GM18502 (cell line): ENCODE results near the gene ZBTB20.
"Not testable (repeated sequence)": the region's sequence is repeated elsewhere in the genome, so short reads cannot be mapped to it uniquely, and the experiment has no call there.

ENCODE experiments used
- ATAC-seq: cut with Tn5 transposase; IDR thresholded peaks from one replicate; pipeline ENCODE4 v1.9.1; 2021; ENCODE audit warnings: mild to moderate bottlenecking; ENCODE audit not compliant: unreplicated experiment, poor library complexity

The ZBTB20 gene

DNA sequence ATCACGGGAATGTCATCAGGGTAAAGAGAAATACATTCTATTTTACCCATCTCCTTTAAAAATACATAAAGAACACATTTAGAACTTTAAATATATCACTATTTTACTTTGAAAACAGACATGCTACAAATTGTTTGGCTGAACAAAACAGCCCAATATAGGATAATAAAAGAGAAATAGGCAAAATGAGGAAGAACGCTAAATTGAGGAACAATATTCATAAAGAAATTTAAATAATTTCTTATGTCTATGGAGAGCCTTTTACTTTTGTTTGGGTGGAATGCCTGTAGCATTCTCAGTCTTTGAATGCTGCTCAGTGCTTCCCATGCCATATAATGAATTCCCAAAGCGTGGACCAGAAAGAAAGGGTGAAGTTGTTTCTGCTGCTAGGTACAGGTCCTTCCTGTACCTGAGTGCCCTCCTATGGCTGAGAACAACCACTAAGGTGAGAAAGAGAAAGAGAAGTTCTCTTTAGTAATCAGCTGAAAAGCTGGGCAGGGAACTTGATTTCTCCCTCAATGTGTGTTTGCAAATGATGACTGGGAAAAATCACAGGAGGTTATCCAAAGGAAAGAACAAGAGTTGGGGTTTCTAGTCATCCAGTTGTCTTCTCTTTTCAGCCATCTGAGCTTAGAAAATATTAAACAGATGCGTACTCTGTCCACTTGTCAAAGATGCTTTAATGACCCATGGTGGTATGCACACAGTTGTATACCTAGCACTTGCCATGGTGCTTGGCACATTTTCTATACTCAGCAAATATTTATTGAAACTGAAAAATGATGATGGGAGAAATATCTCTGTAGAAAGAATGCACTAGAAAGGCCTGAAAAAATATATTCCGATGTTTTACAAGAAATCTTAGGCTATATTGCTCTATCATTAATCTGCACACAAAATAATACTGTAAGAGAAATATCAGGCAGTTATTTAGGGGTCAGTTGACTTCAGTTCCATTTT is 448.7 kb downstream of the ZBTB20 start:
- no peak for ATAC-seq

DNA sequence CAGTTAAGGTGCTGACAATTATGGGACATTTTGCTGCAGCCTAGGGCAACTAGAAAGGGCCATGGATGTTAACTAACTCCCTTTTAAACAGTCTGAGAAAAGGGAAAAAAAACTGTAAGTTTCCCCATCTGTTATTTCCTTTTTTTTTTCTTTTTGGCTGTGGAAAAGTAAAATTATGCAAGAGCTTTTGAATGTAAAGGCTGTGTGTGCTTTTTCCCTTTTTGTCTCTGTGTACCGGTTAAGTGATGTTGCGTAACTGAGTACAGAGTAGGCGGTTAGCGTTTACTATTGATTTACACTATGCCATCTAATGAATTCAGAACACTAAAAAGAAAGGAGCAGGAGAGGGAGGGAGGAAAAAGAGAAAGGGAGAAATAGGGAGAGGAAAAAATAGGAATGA is 449.7 kb downstream of the ZBTB20 start:
- ATAC-seq, result no peak

DNA sequence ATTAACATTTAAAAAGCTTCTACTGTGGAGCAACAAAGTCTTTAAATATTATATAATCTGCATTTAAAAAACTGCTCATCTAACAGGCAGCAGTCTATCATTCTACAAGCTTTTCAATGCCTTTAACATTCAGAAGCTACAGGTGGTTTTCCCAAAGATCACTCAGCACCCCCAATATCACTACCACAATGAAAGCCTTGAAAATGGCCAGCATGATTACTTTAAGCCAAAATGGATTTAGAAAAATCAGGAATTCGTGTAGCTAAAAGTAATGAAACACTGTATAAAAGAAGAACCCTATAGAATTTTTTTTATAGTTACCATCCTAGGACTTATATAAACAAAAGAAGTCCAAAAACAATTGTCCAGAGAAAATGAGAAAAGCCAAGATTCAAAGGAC is 452.8 kb downstream of the ZBTB20 start:
- ATAC-seq, result no peak

DNA sequence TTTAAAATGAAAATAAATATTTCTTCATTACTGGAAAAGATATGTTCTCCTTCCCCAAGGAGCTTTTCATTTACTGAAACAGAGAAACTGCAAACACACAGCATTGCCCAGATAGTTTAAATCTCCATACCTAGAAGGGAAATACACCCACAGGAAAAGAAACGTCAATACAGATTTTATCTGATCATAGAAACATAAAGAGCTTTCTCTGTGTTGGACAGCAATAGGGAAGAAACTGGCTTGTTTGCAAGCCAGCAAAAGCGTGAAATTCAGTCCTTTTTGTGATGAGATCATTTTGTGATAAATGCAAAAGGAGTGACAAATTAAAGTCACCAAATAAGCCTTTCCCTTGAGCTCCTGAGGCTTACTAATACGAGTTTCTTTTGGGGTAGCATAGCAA is 455.2 kb downstream of the ZBTB20 start:
- ATAC-seq, result no peak

DNA sequence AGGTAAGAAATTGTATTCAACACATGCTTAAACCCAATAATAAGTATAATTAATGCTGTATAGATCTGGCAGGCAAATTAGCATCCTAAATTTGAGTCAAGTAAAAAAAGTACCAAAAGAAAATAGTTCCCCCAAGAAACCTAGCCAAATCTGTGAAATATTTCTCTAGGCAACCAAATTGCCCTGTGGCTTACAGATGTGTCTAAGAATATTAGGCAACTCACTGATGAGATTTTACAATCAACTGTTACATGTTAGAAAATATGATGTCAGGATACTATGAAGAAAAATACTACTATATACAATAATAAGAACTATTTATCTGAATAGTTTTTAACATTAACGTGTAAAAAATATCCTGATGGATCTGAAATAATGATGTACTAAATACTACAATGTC is 456.2 kb downstream of the ZBTB20 start:
- ATAC-seq, result no peak

DNA sequence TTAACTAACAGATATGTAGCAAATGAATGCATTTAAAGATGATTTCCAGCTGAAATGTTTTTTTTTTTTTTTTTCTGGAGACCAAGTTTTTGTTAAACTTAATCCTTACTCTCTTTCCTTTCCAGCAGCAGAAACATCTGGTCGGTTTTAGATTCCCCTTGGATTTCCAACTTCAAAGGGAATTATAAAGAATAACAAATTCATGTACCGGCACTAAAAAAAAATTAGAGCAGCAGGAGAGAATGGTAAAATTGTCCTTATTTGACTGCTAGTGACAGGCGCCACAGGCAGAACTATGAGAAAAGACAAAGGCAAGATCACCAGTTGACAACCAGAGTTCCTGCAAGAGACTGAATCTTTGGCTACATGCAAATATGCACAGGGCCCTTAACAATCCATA is 459.9 kb downstream of the ZBTB20 start:
- no peak for ATAC-seq

DNA sequence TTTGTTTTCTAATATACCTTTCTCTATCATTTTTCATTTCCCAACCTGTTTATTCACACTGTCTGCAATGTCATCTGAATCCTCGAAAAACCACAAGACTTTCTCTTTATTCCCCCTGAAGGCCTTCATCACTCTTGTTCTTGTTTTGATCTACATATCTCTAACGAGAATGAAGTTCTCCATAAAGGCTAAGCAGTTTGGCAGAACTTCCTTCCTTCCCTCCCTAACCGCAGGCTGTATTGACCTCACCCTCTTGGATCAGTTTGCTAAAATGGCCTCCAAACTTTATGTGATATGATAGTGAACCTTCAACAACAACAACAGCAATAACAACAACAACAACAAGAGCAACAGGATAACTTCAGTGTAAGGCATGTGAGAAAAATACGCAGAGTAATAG is 460.5 kb downstream of the ZBTB20 start:
- ATAC-seq, result no peak

DNA sequence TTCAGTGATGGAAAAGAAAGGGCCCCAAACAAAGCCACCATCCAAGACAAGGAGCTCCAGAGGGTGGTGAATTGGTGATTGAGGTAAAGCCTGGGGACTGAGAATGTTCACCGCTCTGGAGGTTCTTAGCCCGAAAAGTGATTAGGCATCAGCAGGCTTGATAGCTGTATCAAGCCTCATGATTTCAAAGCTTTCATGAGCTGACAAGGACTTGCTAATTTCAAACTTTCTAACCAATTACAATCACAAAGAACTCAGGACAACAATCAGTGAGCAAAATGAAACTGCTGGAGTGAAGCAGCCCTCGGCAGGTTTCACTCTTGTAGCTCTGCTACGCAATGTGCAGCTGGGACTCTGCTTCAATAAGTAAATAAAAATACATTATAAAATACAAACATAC is 461.9 kb downstream of the ZBTB20 start:
- ATAC-seq, result no peak

DNA sequence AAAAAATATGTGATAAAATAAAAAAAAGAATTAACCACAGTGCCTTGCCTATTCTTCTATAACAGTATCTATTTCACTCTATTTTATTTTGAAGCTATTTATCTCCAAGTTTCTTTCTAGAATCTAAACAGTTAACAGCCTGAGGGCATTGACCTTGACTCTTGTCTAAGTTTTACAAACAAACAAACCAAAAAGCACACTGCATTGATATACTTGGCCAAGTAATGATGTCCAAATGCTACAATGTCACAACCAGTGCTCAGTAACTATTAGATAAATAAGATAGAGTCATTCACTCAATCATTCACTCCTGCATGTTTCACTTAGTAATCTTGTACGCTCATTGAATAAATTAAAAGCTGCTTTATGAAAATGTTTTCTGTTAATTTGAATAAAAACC is 466.8 kb downstream of the ZBTB20 start:
- ATAC-seq, result no peak

DNA sequence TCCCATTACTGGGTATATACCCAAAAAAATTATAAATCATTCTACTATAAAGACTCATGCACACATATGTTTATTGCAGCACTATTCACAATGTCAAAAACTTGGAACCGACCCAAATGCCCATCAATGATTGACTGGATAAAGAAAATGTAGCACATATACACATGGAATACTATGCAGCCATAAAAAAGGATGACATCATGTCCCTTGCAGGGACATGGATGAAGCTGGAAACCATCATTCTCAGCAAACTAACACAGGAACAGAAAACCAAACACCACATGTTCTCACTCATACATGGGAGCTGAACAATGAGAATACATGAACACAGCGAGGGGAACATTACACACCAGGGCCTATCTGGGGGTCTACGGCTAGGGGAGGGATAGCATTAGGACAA is 467.3 kb downstream of the ZBTB20 start:
- ATAC-seq, result not testable (repeated sequence)

DNA sequence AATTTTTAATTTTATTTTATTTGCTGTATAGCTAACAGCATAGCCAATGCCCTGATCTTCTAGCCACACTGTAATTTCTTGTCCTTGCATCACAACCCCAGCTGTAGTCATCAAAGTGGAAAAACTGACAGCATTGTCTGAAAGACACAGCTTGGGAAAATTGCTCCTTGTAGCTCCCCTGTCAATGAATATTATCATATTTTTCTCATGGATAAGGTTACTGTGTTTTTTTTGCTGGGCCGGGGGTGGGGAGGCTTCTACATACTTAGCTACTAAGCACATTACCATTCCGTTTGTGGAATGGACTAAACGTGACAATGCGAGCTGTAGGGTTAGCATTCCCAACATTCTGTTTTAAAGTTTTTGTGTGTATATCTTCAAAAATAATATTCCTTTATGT is 472.0 kb downstream of the ZBTB20 start:
- ATAC-seq, result no peak

DNA sequence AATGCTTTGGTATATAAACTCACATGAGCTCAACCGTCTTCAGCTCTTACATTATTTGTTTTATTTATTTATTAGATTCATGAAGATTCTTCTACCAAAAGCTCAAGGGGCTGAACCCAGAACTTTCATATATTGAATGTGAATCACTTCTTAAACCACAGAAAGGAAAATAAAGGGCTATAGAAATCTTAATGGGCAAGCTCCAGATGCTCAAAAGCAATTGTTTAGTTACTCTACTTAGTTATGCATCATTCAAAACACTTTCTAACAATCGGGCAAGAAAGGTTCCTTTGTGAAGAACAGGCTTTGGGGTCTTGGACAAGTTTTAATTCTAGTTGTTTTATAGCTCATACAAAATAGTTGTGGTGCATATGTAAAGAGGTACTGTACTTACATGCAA is 473.1 kb downstream of the ZBTB20 start:
- no peak for ATAC-seq

DNA sequence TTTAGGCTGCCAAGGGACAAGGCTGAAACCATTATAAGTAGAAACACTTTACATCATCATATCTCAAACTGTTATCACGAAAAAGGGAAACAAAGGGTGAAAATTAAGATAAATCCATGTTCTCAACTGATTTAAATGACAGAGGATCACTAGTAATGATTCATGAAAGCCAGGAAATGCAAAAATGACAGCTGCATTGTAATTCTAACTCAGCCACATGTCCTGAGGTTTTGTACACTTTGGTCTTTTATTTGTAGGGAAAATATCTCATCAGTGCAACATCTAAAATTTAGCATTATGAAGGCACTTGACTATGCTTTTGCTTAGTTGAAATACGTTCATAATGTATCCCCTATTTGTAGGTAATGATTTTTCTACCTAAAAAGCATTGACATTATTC is 473.6 kb downstream of the ZBTB20 start:
- ATAC-seq, result no peak

DNA sequence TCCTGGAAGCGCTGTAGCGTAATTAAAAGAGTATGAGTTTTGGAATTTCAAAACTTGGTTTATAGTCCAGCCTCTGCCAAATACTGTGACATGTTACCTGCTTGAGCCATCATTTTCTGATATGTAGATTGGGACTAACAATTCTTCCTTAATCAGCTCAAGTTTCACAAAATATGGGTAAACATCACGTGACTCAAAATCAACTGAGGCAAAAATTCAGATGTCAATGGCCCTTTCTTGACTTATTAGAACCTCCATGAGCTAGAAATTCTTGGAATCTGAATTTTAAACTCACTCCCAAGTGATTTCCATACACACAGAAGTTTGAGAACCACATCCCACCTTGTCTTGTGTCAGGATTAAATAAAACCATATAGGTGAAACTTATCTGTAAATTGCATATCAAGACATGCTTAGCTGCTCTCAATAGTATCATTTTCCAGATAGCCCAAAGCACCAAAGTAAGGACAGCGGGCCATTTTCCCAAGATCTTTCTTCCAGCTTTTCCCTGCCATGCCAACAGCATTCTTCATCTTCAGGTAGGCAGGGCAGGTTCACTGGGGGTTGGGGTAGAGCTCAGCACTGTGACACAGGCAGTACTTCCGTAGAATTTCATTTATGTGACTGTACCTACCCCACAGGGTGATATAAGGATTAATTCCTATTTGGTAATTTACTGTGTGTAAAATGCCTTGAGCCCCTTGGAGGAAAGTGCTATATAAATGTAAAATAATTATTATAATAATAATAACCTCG is 474.2 kb downstream of the ZBTB20 start:
- ATAC-seq, result no peak

DNA sequence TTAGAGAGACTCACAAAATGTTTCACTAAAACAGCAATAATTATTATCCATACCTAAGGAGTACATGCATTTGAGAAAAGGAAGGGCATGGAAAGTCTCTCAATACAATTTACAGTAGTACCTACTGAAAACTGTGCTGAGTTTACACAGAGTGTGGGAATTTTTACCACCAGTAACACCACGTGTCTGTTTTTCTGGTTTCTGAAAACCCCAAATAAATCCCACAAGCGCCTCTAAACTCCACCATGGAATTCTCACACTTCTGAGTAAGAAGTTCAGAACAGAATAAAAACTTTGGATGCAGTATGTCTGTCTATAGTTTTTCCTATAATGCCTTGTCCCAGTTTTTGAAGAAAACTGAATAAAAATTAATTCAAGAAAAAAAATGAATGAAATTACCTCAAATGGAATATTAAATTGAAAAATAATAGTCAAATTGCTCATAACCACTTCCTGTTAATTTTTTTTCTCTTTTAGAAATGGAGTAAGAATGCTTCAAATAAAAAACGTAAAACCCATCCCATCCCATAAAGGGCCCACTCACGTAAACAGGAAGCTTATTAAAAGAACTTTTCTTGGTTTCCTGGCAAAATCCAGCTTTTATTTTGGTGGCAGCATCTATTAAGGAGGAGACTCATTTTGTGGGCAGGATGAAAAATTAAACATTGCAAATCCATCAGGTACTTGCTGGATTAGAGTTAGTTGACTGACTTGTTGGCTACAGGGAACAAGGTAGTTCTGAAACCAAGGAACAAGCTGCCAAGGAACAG is 475.2 kb downstream of the ZBTB20 start:
- no peak for ATAC-seq

DNA sequence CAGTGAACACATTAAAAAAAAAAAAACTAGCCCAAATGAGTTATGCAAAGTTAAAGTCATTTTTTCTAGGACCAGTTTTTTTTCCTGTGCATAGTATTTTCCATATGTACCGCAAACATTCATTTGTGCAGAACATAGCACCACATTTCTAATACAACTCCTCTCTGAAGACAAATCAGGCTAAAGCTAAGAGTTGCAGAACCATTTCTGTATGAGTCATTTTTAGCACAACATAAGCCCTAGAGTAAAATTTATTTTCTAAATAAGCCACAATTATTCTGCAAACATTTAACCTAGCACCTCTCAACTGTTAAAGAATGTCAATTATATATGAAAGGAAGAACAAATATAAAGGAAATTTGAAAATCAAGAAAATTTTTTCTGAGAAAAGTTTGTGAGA is 477.5 kb downstream of the ZBTB20 start:
- no peak for ATAC-seq

DNA sequence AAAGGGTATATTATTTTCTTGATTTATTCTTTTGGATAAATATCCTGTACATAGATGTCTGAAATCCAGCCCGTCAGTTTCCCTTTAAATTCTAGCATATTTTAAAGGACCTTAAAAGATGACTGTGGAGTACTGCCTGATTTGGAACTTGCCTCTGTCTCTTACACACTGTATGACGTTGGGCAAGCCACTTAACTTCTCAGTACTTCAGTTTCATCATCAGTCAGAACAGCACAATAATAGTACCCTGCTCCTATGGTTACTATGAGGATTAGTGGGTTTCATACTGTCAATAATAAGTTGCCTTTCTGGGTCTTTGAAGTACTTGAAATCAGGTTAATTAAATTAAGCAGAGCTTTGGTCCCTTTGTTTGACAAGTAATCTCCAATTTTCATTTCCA is 479.0 kb downstream of the ZBTB20 start:
- ATAC-seq, result no peak

DNA sequence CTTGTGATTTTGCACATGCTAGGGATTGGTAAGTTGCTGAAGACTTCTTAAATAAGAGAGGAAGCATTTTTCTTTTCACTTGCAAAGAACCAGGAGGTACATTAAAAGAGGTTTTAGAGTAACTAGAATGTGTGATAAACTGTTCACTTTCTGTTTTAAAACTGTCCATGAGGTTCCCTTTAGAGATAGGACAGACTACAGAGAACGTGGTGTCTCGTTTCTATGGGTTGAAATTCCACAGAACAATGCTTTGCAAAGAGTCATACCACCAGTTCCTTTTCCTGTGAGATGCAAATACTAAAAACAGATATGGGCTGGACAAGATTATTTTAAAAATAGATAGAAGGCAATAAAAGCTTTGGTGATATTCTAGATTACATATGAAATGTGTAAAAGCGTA is 480.5 kb downstream of the ZBTB20 start:
- no peak for ATAC-seq

DNA sequence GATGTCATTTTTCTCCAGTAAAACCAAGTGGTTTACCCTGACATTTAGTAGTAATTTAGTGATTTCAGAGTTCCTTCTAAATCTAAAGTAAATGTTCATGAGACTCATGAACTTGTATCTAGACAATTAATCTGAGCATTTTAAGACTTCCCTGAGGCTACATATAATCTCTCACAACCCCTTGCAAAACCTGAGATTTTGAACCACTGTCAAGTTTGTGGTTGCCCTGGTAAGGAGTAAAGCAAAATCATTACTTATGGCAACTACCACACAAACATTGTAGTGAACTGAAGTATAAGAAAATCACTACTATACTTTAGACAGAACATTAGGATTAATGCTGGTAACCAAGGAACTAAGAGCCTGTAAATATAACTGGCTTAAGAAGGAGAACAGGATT is 483.1 kb downstream of the ZBTB20 start:
- ATAC-seq, result no peak

DNA sequence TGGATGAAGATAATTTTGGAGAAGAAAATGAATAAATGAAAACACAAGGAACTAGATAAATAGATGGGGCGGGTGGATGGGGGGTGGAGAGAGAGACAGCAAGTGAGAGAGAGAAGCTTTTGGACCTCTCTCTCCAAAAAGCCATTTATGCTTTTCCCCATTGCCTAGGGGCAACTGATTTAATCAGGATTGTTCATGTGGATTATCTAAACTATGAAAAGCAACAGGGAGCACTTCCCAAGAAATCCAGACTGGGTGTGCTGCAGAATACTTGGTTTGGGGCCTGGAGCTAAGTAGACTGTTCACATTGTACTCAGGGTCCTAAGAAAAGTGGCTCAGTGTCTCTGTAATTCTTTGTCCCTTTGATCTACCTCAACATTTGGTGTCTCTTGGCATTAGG is 486.3 kb downstream of the ZBTB20 start:
- ATAC-seq, result no peak

DNA sequence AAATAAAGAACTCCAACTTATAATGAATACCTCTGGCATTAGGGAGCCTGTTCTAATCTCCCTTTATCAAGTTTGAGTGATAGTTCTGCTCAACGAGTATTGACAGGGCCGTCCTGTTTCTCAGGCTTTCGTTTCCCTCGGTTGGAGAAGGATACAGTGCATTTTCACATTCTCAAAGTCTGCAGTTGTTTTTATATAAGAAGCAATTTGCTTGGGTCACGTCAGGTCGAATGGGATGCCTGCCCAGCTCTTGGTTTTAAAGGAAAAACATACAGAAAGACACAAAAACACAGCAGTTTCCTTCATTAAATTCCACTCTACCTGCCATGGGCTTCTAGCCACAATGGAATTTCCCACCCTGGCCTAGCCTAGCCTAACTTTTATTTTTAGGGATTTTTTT is 487.0 kb downstream of the ZBTB20 start:
- ATAC-seq, result no peak
